WTC11 (cell line): ENCODE measurements around the gene HPSE2. TPM values are rescaled to one million over a fixed set of nuclear protein-coding genes. Genes with fewer than 3 reads are reported as not detected.

Source experiments
- ATAC-seq: fragments of 200-7000 bp; cut with Tn5 transposase; 2 replicates; pipeline ENCODE4 v1.10.0; 2021; ENCODE audit warnings: mild to moderate bottlenecking, moderate library complexity
- CTCF ChIA-PET: fragments of 300-600 bp; sonication (Branson Sonifier 250); formaldehyde crosslinking; loops from one replicate; lab custom pipeline; 2021; ENCODE audit warnings: antibody characterized with exemption; lab: Charles Lee
- POLR2A ChIA-PET: fragments of 350-600 bp; sonication (Branson Sonifier 250); formaldehyde crosslinking; loops from one replicate; lab custom pipeline; 2021; ENCODE audit warnings: antibody characterized with exemption; lab: Charles Lee
- DNase-seq: peaks from one replicate; pipeline ENCODE4 v3.0.0; 2021; ENCODE audit warnings: low spot score
- H3K27ac Mint-ChIP-seq: 2 replicates; pipeline ENCODE4 v1.8.0; 2021; ENCODE audit warnings: mixed read lengths
- H3K27me3 Mint-ChIP-seq: 2 replicates; pipeline ENCODE4 v1.8.0; 2021; ENCODE audit warnings: low read depth, mild to moderate bottlenecking, moderate library complexity, mixed read lengths
- H3K36me3 Mint-ChIP-seq: 2 replicates; pipeline ENCODE4 v1.8.0; 2021; ENCODE audit warnings: mixed read lengths
- H3K4me1 Mint-ChIP-seq: 2 replicates; pipeline ENCODE4 v1.8.0; 2022; ENCODE audit warnings: mixed read lengths
- H3K4me3 Mint-ChIP-seq: 2 replicates; pipeline ENCODE4 v1.8.0; 2021; ENCODE audit warnings: mild to moderate bottlenecking, moderate library complexity, mixed read lengths
- H3K9me3 Mint-ChIP-seq: 2 replicates; pipeline ENCODE4 v1.8.0; 2021; ENCODE audit warnings: mixed read lengths
- ATF1 ChIP-seq: sonication (generic); formaldehyde crosslinking; IDR thresholded peaks from 2 replicates; pipeline ENCODE4 v1.8.1; 2023; ENCODE audit warnings: mild to moderate bottlenecking, moderate library complexity, missing genetic modification reagents
- CBFB ChIP-seq: sonication (generic); formaldehyde crosslinking; IDR thresholded peaks from 2 replicates; pipeline ENCODE4 v1.8.1; 2022; ENCODE audit warnings: mild to moderate bottlenecking, low read depth, missing genetic modification reagents
- FOXP1 ChIP-seq: sonication (generic); formaldehyde crosslinking; IDR thresholded peaks from 2 replicates; pipeline ENCODE4 v1.8.0; 2022; ENCODE audit warnings: missing genetic modification reagents, mild to moderate bottlenecking, moderate library complexity, borderline replicate concordance
- GTF2I ChIP-seq: fragments of 250-450 bp; sonication (Bioruptor Pico); conservative IDR thresholded peaks from 2 replicates; pipeline ENCODE4 v1.4.0; 2021; ENCODE audit warnings: mild to moderate bottlenecking
- JAZF1 ChIP-seq: fragments of 250-450 bp; sonication (Bioruptor Pico); IDR thresholded peaks from 2 replicates; pipeline ENCODE4 v1.9.0; 2021; ENCODE audit warnings: moderate library complexity, mild to moderate bottlenecking, inconsistent platforms
- JUN ChIP-seq: sonication (generic); formaldehyde crosslinking; IDR thresholded peaks from 2 replicates; pipeline ENCODE4 v1.8.0; 2023; ENCODE audit warnings: mild to moderate bottlenecking, missing genetic modification reagents
- NFE2L1 ChIP-seq: sonication (generic); formaldehyde crosslinking; IDR thresholded peaks from 2 replicates; pipeline ENCODE4 v1.8.1; 2023; ENCODE audit warnings: missing genetic modification reagents
- NR2C2 ChIP-seq: sonication (generic); formaldehyde crosslinking; IDR thresholded peaks from 2 replicates; pipeline ENCODE4 v1.8.0; 2022; ENCODE audit warnings: mild to moderate bottlenecking, missing genetic modification reagents
- PRRX2 ChIP-seq: fragments of 250-450 bp; sonication (Bioruptor Pico); IDR thresholded peaks from 2 replicates; pipeline ENCODE4 v1.8.0; 2021; ENCODE audit warnings: mild to moderate bottlenecking
- RORB ChIP-seq: fragments of 250-450 bp; sonication (Bioruptor Pico); IDR thresholded peaks from 2 replicates; pipeline ENCODE4 v1.9.0; 2021; ENCODE audit warnings: mild to moderate bottlenecking
- SMAD3 ChIP-seq: sonication (generic); formaldehyde crosslinking; IDR thresholded peaks from 2 replicates; pipeline ENCODE4 v1.8.0; 2022; ENCODE audit warnings: missing genetic modification reagents, mild to moderate bottlenecking, borderline replicate concordance
- TCF7 ChIP-seq: sonication (generic); formaldehyde crosslinking; IDR thresholded peaks from 2 replicates; pipeline ENCODE4 v1.8.0; 2022; ENCODE audit warnings: mild to moderate bottlenecking, low read depth, missing genetic modification reagents, moderate library complexity
- TEAD1 ChIP-seq: sonication (generic); formaldehyde crosslinking; IDR thresholded peaks from 2 replicates; pipeline ENCODE4 v1.8.0; 2022; ENCODE audit warnings: mild to moderate bottlenecking, missing genetic modification reagents
- ZNF416 ChIP-seq: fragments of 250-450 bp; sonication (Bioruptor Pico); IDR thresholded peaks from 2 replicates; pipeline ENCODE4 v1.9.0; 2021; ENCODE audit warnings: mild to moderate bottlenecking, inconsistent platforms
- total RNA-seq: library from RNA; stranded (reverse); gene quantifications from 3 replicates; pipeline ENCODE4 v1.2.3, GENCODE V29; 2021
- TF ChIP-seq, protein P1 (sequence below): sonication (generic); formaldehyde crosslinking; IDR thresholded peaks from 2 replicates; pipeline ENCODE4 v1.8.0; 2023; ENCODE audit warnings: missing genetic modification reagents, mild to moderate bottlenecking, borderline replicate concordance
- TF ChIP-seq, protein P2 (sequence below): fragments of 250-450 bp; sonication (Bioruptor Pico); IDR thresholded peaks from 2 replicates; pipeline ENCODE4 v1.9.0; 2021; ENCODE audit warnings: mild to moderate bottlenecking
- TF ChIP-seq, protein P3 (sequence below): sonication (generic); formaldehyde crosslinking; IDR thresholded peaks from 2 replicates; pipeline ENCODE4 v1.8.1; 2022; ENCODE audit warnings: mild to moderate bottlenecking, missing genetic modification reagents, moderate library complexity, borderline replicate concordance
- TF ChIP-seq, protein P4 (sequence below): fragments of 250-450 bp; sonication (Bioruptor Pico); IDR thresholded peaks from 2 replicates; pipeline ENCODE4 v1.9.0; 2021; ENCODE audit warnings: moderate library complexity, mild to moderate bottlenecking, inconsistent platforms, borderline replicate concordance
- TF ChIP-seq, protein P5 (sequence below): sonication (generic); formaldehyde crosslinking; IDR thresholded peaks from 2 replicates; pipeline ENCODE4 v1.8.0; 2023; ENCODE audit warnings: mild to moderate bottlenecking, missing genetic modification reagents

The HPSE2 gene
- total RNA-seq, 1 experiment from 2014 or later = 0.66 TPM

DNA sequence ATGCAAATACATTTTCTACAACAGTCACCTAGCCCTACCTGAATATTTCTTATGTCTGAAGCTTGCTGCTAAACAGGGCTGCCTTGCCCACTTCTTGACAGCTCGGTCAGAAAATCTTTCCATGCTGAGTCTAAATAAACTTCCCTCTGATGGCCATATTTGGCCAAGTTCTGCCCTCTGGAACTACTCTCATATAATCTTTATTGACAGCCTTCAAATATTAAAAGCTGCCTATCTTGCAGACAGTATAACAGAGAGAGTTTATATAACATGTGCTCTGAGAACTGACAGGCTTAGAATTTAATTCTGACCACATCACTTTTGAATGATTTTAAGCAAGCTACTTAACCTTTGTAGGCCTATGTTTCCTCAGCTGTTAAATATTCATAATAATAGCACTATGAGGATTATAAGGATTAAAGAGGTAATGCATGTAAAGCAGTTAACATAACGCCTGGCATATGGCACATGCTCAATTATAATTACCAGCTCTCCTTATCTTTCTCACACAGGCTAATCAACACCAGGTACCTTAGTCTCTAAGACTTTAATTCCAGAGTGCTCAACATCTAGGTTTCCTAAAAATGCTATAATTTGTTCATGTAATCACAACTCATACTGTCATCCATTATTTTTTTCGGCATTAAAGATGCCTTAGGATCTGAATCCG, 334.1 kb downstream of the HPSE2 start:
- no peak for ATAC-seq
- TF ChIP-seq PRRX2 (CRISPR knock-in tag) (no peak), GTF2I (CRISPR knock-in tag) (no peak), FOXP1 (CRISPR knock-in tag) (no peak), RORB (CRISPR knock-in tag) (no peak), NR2C2 (CRISPR knock-in tag) (no peak), TEAD1 (CRISPR knock-in tag) (no peak), ATF1 (CRISPR knock-in tag) (no peak), JUN (CRISPR knock-in tag) (no peak), JAZF1 (CRISPR knock-in tag) (no peak), TCF7 (CRISPR knock-in tag) (no peak), ZNF416 (CRISPR knock-in tag) (no peak), CBFB (CRISPR knock-in tag) (no peak), NFE2L1 (no peak), SMAD3 (CRISPR knock-in tag) (no peak)
- TF ChIP-seq, protein P1, sequence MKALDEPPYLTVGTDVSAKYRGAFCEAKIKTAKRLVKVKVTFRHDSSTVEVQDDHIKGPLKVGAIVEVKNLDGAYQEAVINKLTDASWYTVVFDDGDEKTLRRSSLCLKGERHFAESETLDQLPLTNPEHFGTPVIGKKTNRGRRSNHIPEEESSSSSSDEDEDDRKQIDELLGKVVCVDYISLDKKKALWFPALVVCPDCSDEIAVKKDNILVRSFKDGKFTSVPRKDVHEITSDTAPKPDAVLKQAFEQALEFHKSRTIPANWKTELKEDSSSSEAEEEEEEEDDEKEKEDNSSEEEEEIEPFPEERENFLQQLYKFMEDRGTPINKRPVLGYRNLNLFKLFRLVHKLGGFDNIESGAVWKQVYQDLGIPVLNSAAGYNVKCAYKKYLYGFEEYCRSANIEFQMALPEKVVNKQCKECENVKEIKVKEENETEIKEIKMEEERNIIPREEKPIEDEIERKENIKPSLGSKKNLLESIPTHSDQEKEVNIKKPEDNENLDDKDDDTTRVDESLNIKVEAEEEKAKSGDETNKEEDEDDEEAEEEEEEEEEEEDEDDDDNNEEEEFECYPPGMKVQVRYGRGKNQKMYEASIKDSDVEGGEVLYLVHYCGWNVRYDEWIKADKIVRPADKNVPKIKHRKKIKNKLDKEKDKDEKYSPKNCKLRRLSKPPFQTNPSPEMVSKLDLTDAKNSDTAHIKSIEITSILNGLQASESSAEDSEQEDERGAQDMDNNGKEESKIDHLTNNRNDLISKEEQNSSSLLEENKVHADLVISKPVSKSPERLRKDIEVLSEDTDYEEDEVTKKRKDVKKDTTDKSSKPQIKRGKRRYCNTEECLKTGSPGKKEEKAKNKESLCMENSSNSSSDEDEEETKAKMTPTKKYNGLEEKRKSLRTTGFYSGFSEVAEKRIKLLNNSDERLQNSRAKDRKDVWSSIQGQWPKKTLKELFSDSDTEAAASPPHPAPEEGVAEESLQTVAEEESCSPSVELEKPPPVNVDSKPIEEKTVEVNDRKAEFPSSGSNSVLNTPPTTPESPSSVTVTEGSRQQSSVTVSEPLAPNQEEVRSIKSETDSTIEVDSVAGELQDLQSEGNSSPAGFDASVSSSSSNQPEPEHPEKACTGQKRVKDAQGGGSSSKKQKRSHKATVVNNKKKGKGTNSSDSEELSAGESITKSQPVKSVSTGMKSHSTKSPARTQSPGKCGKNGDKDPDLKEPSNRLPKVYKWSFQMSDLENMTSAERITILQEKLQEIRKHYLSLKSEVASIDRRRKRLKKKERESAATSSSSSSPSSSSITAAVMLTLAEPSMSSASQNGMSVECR (CRISPR knock-in tag) = no peak
- TF ChIP-seq, protein P2, sequence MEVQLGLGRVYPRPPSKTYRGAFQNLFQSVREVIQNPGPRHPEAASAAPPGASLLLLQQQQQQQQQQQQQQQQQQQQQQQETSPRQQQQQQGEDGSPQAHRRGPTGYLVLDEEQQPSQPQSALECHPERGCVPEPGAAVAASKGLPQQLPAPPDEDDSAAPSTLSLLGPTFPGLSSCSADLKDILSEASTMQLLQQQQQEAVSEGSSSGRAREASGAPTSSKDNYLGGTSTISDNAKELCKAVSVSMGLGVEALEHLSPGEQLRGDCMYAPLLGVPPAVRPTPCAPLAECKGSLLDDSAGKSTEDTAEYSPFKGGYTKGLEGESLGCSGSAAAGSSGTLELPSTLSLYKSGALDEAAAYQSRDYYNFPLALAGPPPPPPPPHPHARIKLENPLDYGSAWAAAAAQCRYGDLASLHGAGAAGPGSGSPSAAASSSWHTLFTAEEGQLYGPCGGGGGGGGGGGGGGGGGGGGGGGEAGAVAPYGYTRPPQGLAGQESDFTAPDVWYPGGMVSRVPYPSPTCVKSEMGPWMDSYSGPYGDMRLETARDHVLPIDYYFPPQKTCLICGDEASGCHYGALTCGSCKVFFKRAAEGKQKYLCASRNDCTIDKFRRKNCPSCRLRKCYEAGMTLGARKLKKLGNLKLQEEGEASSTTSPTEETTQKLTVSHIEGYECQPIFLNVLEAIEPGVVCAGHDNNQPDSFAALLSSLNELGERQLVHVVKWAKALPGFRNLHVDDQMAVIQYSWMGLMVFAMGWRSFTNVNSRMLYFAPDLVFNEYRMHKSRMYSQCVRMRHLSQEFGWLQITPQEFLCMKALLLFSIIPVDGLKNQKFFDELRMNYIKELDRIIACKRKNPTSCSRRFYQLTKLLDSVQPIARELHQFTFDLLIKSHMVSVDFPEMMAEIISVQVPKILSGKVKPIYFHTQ (CRISPR knock-in tag) = no peak
- TF ChIP-seq, protein P3, sequence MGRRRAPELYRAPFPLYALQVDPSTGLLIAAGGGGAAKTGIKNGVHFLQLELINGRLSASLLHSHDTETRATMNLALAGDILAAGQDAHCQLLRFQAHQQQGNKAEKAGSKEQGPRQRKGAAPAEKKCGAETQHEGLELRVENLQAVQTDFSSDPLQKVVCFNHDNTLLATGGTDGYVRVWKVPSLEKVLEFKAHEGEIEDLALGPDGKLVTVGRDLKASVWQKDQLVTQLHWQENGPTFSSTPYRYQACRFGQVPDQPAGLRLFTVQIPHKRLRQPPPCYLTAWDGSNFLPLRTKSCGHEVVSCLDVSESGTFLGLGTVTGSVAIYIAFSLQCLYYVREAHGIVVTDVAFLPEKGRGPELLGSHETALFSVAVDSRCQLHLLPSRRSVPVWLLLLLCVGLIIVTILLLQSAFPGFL (CRISPR knock-in tag) = no peak
- TF ChIP-seq, protein P4, sequence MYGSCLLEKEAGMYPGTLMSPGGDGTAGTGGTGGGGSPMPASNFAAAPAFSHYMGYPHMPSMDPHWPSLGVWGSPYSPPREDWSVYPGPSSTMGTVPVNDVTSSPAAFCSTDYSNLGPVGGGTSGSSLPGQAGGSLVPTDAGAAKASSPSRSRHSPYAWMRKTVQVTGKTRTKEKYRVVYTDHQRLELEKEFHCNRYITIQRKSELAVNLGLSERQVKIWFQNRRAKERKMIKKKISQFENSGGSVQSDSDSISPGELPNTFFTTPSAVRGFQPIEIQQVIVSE (CRISPR knock-in tag) = no peak
- TF ChIP-seq, protein P5, sequence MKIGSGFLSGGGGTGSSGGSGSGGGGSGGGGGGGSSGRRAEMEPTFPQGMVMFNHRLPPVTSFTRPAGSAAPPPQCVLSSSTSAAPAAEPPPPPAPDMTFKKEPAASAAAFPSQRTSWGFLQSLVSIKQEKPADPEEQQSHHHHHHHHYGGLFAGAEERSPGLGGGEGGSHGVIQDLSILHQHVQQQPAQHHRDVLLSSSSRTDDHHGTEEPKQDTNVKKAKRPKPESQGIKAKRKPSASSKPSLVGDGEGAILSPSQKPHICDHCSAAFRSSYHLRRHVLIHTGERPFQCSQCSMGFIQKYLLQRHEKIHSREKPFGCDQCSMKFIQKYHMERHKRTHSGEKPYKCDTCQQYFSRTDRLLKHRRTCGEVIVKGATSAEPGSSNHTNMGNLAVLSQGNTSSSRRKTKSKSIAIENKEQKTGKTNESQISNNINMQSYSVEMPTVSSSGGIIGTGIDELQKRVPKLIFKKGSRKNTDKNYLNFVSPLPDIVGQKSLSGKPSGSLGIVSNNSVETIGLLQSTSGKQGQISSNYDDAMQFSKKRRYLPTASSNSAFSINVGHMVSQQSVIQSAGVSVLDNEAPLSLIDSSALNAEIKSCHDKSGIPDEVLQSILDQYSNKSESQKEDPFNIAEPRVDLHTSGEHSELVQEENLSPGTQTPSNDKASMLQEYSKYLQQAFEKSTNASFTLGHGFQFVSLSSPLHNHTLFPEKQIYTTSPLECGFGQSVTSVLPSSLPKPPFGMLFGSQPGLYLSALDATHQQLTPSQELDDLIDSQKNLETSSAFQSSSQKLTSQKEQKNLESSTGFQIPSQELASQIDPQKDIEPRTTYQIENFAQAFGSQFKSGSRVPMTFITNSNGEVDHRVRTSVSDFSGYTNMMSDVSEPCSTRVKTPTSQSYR (CRISPR knock-in tag) = no peak
- no peak overlapping the region for H3K4me3 Mint-ChIP-seq
- no peaks in the 10 kb centered on the region for H3K9me3 Mint-ChIP-seq
- H3K4me1 Mint-ChIP-seq = no peaks in the 10 kb centered on the region
- DNase-seq = no peak
- ChIA-PET POLR2A (no interaction called here), CTCF (no interaction called here)
- no peaks in the 10 kb centered on the region for H3K27me3 Mint-ChIP-seq
- no peaks in the 10 kb centered on the region for H3K36me3 Mint-ChIP-seq
- no peak overlapping the region for H3K27ac Mint-ChIP-seq
